ENCODE results near the gene SHKBP1.

Gene SHKBP1

GRCh38 chr19:40603389-40604170 is 26.9 kb downstream of the SHKBP1 start:
- peak; percentile 92 for DNase-seq (ENCODE audit: low read depth)
- TF ChIP-seq, protein P1, sequence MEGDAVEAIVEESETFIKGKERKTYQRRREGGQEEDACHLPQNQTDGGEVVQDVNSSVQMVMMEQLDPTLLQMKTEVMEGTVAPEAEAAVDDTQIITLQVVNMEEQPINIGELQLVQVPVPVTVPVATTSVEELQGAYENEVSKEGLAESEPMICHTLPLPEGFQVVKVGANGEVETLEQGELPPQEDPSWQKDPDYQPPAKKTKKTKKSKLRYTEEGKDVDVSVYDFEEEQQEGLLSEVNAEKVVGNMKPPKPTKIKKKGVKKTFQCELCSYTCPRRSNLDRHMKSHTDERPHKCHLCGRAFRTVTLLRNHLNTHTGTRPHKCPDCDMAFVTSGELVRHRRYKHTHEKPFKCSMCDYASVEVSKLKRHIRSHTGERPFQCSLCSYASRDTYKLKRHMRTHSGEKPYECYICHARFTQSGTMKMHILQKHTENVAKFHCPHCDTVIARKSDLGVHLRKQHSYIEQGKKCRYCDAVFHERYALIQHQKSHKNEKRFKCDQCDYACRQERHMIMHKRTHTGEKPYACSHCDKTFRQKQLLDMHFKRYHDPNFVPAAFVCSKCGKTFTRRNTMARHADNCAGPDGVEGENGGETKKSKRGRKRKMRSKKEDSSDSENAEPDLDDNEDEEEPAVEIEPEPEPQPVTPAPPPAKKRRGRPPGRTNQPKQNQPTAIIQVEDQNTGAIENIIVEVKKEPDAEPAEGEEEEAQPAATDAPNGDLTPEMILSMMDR (IDR thresholded peaks at IDR 0.05; ENCODE audit: low read depth, low read length, missing control alignments): peak; percentile 4

GRCh38 chr19:40604171-40604646 is 27.5 kb downstream of the SHKBP1 start:
- peak overlapping the region; percentile 26 for H3K4me3 ChIP-seq (ENCODE audit: low read depth, low read length)
- TF ChIP-seq, protein P1 (IDR thresholded peaks at IDR 0.05; ENCODE audit: low read depth, low read length, missing control alignments): no peak
- no peak for DNase-seq (ENCODE audit: low read depth)

More at GRCh38 chr19:40603389-40604170, 26.9 kb downstream of the SHKBP1 start:
- H3K4me3 ChIP-seq (ENCODE audit: low read depth, low read length): peak overlapping the region; percentile 45

DNA sequence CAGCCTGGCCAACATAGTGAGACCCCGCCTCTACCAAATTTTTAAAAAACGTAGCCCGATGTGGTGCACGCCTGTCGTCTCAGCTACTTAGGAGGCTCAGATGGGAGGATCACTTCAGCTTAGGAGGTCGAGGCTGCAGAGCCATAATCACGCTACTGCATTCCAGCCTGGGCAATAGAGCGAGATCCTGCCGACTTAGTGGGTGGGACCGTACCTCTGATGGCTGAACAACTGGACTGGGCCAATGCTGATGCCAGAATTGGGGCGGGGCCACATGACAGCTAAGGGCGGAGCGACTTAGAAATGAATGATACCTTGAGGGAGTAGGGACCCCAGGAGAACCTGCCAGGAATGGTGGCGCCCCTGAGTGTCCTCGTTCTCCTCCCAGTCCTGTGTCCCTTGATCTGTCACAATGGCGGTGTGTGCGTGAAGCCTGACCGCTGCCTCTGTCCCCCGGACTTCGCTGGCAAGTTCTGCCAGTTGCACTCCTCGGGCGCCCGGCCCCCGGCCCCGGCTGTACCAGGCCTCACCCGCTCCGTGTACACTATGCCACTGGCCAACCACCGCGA is 28.1 kb downstream of the SHKBP1 start:
- H3K4me3 ChIP-seq (ENCODE audit: low read depth, low read length): peak overlapping the region; percentile 60
- DNase-seq (ENCODE audit: low read depth): no peak
- TF ChIP-seq, protein P1 (IDR thresholded peaks at IDR 0.05; ENCODE audit: low read depth, low read length, missing control alignments): no peak

GRCh38 chr19:40605216-40605971 is 28.7 kb downstream of the SHKBP1 start:
- no peak for DNase-seq (ENCODE audit: low read depth)
- TF ChIP-seq, protein P1 (IDR thresholded peaks at IDR 0.05; ENCODE audit: low read depth, low read length, missing control alignments): peak; percentile 35
- peak overlapping the region; percentile 60 for H3K4me3 ChIP-seq (ENCODE audit: low read depth, low read length)

GRCh38 chr19:40607311-40608239 is 30.9 kb downstream of the SHKBP1 start:
- DNase-seq (ENCODE audit: low read depth): no peak
- H3K4me3 ChIP-seq (ENCODE audit: low read depth, low read length): no peak overlapping the region
- TF ChIP-seq, protein P1 (IDR thresholded peaks at IDR 0.05; ENCODE audit: low read depth, low read length, missing control alignments): no peak

DNA sequence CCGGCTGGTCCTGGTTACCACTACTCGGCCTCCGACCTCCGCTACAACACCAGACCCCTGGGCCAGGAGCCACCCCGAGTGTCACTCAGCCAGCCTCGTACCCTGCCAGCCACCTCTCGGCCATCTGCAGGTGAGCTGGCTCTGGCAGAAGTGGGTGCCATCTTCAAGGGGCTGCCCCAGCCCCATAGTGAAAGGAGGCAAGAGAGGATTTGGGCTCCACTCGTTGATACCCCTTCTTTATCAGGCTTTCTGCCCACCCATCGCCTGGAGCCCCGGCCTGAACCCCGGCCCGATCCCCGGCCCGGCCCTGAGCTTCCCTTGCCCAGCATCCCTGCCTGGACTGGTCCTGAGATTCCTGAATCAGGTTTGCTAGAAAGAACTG is 31.6 kb downstream of the SHKBP1 start:
- no peak overlapping the region for H3K4me3 ChIP-seq (ENCODE audit: low read depth, low read length)
- no peak for DNase-seq (ENCODE audit: low read depth)
- TF ChIP-seq, protein P1 (IDR thresholded peaks at IDR 0.05; ENCODE audit: low read depth, low read length, missing control alignments): no peak
